ENCODE measurements around the gene LRRC49. TPM values are rescaled to one million over a fixed set of nuclear protein-coding genes. Genes with fewer than 3 reads are reported as not detected.

Gene LRRC49
- total RNA-seq, 1 donor from 2014 or later = not detected

DNA sequence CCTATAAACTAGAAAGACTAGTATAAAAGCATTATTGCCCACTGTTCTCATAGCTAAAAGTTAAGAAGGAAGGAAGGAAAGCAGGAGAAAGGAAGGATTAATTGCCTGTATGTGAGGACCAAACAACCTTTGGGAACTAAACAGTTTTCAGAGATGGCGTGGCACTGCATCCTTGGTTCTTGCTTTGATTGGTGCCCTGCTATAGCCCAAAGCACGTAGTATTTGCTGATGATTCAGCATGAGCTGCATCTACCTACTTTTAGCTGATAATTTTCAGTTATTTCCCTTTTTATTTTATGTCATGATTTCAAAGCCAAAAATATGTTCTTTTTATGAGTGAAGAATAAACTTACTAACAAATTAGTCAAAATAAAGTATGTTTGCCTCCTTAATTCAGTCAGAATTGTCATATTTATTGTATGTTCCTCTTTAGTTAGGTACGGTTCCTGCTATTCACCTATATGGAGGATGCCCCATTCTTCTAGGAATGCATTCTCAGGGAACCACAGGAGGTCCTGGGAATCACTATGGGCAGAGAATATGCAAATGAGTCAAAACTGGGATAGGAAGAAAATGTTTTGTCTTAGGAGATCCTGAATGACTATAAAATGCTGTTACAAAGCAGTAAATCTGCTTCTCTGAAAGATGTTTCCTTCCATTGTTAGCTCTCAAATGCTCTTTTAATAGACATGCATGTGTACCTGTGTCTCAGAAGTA, 157.2 kb downstream of the LRRC49 start:
- intact Hi-C loops (cut with micrococcal nuclease) = no loop called here

DNA sequence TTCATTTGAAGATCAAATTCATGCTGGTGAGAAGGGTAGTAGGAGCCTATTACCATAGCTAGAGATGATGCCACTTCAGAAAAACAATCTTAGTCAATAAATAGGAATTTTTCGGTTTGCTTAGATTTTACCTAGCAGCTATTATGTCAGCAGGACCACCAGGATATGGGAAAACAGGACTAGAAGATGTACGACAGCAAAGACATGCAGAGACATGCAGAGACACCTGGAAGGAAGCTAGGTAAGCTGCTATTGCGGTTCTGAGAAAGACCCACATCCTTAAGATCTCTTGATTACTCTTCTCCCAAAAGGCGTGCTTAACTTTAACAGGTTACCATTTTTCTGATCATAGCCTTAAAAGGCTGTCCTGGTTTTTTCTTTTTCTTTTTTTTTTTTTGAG, 157.8 kb downstream of the LRRC49 start:
- intact Hi-C loops (cut with micrococcal nuclease) = no loop called here

DNA sequence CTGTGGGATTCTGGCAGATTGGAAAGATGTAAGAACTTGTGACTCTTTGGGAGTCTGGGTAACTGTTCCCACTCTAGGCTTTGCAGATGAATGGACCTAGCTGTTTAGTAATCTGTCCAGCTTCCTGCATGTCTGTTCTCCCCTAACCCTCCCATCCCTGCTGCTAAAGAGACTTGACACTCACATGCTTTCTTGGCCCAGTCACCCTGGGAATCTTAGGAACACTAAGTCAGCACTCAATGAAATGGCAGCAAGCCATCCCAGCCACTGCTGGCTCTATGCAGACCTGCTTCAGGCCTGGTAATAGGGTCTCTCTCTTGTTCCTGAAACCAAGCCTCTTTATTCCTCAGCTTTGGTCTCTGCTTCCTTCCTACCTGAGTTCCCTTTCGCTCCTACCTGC, 158.9 kb downstream of the LRRC49 start:
- intact Hi-C loops (cut with micrococcal nuclease) = no loop called here

DNA sequence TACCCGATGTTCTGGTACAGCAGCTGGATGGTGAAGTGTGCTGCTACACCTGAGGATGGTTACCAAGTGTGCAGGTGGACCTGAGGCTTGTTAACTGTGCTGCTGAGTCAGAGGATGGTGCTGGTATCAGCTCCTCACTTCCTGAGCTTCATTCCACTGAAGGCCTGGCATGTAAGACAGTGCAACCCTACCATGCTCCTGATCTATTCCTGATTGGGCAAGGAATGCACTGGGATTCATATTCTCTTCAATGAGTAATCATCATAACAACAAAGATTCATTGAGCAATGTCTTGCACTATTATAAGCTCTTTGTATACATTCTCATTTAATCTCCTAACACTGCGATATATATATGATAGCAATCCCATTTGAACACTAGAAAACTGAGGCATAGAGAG, 159.7 kb downstream of the LRRC49 start:
- intact Hi-C loops (cut with micrococcal nuclease) = no loop called here

DNA sequence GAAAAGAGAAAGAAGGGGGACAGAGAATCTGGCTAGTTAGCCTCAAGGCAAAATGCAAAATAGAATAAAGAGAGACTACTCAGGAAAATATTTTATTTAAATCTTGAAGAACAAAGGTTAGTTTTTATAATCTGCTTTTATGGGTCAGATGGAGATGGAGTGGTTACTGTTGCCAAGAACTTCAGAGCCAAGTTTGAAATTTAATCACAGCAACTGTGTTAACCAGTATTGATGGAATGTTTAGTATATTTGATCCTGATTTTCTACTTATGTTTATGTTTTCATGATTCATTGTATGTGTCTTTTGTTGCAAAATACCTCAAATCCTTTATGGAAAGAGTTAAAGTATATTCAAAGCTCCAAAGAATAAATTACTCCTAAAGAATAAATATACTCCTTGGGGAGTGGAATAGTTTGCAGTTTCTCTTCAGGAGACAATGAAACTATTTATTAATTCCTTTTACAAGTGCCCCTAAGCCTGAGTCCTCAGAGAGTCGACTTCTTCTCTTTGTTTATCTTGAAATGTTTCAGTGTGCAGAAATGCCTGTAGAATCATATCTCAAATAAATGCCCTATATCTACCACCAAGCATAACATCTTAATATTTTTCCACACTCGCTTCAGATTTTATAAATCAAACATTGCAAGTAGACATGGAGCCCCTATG, 161.8 kb downstream of the LRRC49 start:
- intact Hi-C loops (cut with micrococcal nuclease) = no loop called here

DNA sequence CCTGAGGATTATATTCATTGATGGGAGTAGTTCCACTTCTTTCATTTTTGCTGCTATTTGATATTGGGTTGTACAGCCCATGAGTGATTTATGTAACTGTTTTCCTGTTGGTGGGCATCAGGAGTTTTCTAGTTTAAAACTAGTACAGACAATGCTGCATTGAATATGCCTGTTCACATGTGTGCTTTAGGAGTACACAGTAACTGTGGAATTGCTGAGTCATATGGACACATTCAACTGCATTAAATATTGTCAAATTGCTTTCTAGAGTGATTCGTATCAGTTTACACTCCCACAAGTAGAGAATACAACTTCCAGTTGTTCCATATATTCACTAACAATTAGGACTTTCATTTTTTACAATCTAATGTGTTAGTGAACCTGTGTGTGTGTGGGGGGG, 162.8 kb downstream of the LRRC49 start:
- intact Hi-C loops (cut with micrococcal nuclease) = no loop called here

DNA sequence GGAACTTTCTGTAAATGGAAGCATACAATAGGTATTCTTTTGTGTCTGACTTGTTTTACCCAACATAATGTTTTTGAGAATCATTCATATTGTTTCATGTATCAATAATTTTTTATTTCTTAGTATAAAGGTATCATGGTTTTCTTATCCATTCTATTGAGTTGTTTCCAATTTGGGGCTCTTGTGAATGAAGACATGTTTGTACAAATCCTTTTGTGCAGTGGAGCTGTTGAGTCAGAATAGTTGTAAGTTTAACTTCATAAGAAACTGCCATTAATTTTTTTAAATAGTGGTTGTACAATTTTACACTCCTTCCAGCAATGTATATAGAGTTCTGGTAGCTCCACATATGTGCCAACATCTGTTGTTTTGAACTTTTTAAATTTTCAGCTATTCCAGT, 163.5 kb downstream of the LRRC49 start:
- intact Hi-C loops (cut with micrococcal nuclease) = no loop called here

DNA sequence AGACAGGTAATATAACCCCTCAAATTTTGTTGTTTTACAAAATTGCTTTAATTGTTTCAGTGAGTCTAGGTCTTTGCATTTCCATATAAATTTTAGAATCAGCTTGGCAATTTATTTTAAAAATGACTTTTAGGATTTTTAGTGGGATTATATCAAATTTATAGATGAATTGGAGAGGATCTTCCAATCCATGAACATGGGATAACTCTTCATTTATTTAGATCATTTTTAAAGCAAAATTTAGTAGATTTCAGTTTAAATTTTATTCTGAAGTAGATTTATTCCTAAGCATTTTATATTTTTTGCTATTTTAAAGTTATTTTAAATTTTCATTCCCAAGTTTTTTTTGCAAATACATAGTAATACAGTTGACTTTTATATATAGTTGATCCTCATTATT, 164.5 kb downstream of the LRRC49 start:
- intact Hi-C loops (cut with micrococcal nuclease) = no loop called here

DNA sequence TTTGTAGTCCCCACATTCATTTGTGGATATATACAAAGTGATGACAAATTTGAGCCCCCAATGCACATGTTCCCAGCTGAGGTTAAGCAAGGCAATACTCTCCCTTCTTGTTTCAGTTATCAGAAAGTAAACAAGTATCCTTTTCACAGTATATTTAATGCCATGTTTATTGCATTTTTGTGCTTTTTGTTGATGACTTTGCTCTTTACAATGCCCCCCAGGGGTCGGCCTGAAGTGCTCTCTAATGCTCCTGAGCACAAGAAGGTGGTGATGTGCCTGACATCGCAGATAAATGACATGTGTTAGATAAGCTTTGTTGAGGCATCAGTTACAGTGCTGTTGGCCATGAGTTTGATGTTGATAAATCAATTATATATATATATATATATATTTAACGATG, 165.0 kb downstream of the LRRC49 start:
- intact Hi-C loops (cut with micrococcal nuclease) = no loop called here

DNA sequence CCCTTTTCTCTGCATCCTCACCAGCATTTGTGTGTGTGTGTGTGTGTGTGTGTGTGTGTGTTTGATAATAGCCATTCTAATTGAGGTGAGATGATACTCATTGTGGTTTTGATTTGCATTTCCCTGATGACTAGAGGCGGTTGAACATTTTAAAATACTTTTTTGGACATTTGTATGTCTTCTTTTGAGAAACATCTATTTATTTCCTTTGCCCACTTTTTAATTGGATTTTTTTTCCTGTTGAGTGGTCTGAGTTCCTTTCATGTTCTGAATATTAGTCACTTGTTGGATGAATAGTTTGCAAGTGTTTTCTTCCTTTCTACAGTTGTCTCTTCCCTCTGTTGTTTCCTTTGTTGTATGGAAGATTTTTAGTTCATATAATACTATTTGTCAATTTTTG, 168.4 kb downstream of the LRRC49 start:
- intact Hi-C loops (cut with micrococcal nuclease) = no loop called here

DNA sequence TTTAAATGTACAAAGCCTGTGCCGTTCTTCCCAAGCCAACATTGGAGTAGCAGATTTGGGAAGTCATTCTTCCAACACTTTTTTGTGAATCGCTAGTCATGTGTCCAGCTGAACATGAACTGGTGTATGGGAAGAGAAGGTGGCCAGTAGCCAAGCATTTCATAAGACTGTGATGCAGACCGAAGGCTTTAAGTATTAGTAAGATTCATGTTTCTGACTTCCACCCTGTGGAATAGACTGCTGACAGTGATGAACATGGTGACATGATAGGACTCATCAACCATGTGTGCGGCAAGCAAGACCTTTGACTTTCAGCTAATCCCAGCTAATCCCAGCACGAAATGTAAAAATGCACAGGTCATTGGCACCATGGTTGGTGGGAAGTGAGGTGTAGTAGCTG, 174.4 kb downstream of the LRRC49 start:
- intact Hi-C loops (cut with micrococcal nuclease) = no loop called here

DNA sequence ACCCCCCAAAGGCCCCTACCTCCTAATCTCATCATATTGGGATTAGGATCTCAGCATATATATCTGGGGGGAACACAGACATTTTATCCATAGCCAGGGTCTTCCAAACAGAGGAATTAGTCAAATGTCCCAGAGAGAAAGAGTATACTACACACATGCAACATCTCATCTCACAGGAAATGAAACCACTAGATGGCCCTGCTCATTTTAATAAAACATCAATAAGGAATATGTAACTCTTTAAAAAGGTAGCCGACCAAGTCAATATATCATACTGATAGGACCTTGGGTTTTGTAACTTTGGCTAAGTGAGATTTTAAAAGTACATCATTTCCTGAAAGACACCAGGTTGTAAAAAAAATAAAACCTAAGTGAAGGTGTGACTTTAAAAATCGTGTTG, 177.1 kb downstream of the LRRC49 start:
- intact Hi-C loops (cut with micrococcal nuclease) = no loop called here

DNA sequence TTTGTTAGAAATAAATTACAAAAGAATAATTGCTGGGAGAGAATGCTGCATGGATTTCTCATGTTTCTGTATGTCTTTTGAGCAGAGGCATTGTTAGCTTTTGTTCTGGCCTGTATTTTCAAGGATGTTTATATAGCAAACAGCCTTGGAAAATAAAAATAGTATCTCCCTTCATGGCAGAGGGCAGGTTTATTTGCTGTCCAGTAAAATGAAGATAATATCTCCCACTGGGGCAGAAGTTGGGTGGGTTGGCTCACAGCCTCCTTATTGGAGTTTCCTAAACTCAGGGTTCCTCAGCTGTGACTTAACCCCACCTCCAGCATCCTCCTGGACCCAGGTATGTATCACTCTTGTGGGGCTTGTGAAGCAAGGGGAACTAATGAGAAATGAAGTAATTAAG, 178.9 kb downstream of the LRRC49 start:
- intact Hi-C loops (cut with micrococcal nuclease) = no loop called here

DNA sequence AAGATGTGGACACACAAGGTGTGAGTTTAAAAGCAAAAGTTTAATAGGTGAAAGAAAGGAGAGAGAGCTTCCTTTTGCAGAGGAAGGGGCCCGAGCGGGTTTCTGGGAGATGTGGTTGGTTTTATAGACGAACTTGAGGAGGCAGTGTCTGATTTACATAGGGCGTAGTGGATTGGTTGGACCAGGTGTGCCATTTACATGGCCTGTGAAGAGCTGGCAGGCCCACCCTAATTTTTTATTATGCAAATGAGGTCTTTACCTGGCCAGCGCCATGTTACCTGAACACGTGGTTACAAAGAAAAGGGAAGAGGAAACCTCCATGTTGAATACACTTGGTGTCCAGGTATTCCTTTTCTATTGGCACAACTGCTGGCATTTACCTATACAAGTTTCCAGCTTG, 179.8 kb downstream of the LRRC49 start:
- intact Hi-C loops (cut with micrococcal nuclease) = no loop called here

DNA sequence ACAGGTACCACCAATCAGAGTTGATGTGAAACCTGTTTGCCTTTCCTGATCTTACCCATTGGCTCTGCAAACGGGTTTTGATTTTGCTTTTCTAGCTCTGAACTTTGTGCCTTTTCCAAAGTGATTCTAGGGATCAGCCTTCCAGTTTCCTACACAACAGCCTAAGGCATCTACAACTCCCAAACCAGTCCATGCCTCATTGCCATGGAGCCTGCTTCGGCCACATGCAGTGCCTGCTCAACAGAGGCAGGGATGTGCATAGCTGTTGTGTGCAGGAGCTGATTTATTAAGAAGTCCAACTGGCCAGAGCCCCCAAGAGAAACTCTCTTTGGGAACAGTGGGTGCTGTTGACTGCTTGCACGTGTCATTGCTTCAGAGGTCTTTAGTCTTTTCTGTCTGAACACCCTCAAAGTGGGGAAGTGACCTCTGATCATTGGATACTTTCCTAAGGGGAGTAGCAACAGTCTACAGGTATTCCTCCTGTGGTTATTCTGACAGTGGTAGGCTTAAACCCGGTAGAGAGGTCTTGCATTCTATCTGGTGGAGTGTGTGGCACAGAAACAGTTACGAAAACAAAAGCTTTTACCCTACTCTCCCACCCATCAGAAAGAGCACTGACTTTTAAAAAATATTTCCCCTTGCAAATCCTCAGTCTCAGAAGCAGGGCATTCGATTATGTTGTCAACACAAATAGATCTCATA, 186.0 kb downstream of the LRRC49 start:
- intact Hi-C loops (cut with micrococcal nuclease) = no loop called here

DNA sequence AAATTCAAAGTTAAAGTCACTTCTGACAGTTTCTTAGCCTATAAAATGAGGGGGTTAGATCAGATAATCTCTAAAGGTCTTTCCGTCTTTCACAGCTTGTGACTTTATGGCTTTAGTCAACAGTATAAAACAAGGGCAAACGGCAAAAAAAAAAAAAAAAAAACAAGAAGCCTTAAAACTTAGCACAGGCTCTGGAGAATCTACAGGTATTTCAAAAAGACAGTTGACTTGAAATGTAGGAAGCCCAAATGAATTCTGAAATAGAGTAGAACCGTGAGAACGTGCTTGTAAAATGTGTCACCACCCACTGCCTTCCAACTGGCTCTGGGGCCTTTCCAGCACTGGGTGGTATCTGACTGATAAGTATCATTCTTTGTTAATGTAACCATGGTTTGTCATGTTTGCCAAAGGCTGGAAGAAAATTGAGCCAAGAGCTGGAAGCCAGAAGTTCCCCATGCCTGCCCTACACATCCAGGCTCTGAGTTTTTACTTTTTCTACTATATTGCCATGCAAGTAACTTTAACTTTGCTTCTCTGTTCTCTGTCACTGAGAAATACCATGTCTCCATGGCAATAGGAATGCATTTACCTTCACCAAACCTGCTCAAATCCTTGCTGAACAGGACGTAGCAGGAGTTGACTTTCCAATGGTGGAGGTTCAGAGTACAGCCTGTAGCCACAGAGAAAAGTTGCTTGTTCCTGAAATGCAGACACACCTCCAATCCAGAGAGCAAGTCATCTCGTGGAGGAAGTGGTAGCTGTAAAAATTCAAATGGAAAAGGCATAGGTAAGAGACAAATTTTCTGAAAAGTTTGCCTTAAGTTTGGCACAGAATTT, 186.8 kb downstream of the LRRC49 start:
- intact Hi-C loops (cut with micrococcal nuclease) = no loop called here

DNA sequence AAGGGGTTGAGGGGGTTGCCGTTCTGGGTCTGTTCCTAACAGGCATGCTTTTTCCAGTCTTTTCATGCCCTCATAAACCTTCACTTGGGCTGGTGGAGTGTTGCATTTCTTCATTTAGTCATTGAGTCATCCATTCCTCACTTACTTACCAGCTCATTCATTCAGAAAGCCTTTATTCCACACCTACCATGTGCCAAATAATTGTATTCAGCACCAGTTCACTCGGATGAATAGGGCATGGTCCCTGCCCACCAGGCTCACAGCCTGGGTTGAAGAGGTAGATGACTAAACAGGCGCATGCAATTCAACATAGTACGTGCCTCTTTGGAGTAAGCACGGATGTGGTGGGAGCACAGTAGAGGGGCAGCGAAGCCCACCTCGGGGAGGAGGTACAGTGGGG, 187.5 kb downstream of the LRRC49 start:
- intact Hi-C loops (cut with micrococcal nuclease) = no loop called here

DNA sequence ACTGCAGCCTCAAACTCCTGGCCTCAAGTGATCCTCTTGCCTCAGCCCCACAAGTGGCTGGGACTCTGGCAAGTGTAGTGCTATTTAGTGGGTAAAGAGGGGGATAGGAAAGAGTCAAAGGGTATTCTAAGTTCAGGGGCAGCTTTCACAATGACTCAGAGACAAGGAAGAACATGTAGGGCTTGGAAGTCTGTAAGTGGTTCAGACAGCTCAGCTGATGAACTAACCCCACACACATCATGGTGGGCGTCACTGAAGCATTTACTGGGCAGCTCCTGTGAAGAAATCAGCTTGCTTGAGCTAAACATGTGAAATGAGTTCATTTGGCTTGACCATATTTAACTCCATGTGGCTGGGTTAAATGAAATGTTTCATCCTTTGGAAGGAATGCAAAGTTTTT, 188.1 kb downstream of the LRRC49 start:
- intact Hi-C loops (cut with micrococcal nuclease) = no loop called here

DNA sequence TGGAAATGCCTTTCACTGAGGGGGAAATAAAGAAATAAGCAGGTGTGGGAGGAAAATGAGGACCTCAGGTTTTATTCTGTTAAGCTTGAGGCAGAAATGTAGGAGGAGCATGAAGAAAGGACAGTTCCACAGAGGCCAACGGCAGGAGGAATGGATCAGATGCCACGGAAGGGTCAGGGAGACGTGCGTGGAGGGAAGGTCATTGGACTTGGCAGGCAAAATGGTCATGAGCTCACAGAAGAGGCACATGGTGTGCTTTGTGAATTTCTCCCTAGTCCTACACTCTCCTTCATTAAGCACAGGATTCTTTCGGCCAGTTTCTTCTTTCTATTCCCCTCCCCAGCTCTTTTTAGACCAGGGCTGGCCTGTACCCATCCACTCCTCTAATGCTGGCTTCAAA, 190.2 kb downstream of the LRRC49 start:
- intact Hi-C loops (cut with micrococcal nuclease) = no loop called here

DNA sequence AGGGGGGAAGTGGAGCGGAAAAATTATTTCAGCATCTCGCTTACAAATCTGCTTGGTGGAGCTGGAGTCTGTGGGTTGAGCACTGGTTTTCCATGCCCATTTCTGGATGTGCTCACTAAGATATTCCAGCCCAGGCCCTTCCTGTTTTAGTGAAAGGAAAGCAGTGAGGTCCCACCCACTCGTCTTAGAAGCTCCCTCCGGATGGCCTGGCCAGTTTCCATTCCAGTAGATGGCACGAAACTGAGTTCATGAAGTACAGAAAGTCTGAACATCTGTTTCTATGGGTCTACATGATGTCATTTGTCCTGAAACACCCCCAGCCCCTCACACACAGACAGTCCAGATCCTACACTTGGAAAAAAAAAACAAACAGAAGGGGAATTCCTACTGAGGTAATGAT, 190.7 kb downstream of the LRRC49 start:
- intact Hi-C loops (cut with micrococcal nuclease) = no loop called here

DNA sequence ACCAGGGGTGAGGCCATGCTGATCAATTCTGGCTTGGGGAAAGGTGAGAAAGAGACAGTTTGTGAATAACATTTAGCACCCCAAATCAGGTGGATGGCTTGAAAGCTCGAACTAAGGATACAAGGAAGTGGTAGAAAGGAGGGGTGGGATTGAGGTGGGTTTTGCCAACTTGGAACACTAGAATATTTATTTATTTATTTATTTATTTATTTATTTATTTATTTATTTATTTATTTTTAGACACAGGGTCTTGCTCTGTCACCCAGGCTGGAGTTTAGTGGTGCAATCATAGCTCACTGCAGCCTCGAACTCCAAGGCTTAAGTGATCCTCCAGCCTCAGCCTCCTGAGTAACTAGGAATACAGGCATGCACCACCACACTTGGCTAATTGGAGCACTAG, 191.6 kb downstream of the LRRC49 start:
- intact Hi-C loops (cut with micrococcal nuclease) = no loop called here

DNA sequence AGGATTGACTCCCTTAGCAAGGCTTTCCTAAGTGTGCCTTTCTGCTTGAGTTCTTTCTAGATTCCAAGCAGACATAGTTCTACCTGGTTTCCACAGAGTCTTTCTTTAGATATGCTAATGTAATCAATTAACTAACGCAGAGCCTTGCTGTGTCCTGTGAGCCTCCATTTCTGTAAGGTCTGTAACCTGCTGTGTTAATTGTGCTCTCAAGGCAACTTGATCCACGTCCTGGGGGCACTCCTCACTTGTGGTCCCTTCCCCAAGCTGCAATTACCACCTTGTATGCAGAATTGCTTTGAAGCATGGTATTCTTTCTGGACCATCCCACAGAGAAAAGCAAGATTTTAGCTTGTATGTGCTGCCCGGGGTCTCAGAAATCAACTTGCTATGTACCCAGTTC, 193.2 kb downstream of the LRRC49 start:
- intact Hi-C loops (cut with micrococcal nuclease) = no loop called here

Data from T-helper 2 cell treated with Interferon-gamma antibody and Interleukin-4, amounts not matched to agents 100 ng/mL and 5 ng/mL, for 36 hours (primary cell).